Inflammatory macrophage (primary cell): ENCODE data around the gene METTL21A.

Source experiments
- DNase-seq, 2 donors: peaks; one replicate each; pipeline ENCODE4 v3.0.0-alpha.2; 2020 to 2022

Gene METTL21A

DNA sequence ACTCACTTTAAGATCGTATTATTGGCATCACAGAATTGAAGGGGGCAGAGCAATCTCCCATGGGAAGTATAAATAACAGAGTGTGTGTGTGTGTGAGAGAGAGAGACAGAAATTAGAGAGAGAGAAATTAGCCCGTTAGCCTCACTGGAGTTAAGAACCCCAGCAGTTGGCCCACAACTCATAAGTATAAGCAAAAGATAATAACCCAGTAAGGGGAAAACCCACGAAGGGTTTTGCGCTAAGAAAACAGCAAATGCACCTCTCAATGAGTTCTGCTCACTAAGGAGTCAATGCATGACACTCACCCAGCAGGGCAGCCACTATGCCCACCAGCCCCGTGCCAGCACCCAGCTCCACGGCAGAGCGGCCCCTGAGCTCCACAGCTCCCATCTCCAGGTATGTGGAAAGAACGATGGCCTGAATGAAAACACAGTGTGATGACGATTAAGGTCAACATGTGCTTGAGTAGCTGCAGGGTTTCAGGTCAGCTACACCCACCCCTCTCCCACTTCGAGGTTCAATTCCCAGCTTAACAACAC, 3.6 kb downstream of the METTL21A start:
- DNase-seq = no peak

DNA sequence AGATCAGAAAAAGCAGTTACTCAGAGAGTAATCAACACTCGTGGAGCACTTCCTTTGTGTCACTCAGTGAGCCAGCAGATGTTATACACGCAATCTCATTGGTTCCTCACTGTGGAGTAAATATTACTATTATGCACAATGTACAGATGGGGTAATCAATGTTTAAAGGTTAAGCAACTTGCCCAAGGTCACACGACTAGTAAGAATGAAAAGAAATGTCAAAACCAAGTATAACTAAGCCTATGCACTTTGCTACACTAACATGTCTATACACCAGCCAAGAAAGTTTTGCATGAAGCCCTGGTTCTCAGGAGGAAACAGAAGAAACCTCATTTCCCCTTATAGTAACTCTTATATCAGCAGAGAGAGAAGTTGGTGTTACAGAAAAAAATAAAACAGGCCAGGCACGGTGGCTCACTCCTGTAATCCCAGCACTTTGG, 5.4 kb downstream of the METTL21A start:
- peak; percentile 87 to 95 for DNase-seq

DNA sequence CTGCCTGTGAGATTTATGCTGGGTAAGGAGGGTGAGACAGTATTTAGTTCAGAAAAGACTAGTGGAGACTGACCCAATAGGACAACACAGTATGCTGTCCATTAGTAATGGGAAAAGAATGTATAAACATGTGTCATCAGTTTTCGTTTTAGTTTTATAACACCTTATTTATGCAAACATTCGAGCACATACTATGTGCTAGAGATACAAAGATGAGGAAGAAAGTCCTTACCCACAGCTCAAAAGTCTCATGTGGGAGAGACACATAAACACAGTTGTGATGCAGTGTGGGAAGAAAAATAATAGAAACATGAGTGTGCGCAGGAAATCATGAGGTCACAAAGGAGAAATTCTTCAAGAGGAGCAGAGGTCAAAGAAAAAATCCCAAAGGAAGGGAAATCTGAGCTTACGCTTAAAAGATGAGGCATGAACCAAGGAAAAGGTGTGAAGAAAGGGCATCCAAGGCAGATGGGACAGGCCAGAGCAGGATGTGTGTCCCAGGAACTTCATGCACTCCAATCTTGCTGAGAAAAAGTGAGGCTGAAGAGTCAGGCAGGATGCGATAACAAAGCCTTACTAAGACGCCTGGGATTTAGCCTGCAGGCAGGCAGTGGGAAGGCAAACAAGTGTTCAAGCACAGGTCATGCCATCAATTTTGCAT, 8.1 kb downstream of the METTL21A start:
- DNase-seq = no peak

- DNase-seq = no peak
These were observed 9.0 kb downstream of the METTL21A start for GRCh38 chr2:207616185-207616584.

DNA sequence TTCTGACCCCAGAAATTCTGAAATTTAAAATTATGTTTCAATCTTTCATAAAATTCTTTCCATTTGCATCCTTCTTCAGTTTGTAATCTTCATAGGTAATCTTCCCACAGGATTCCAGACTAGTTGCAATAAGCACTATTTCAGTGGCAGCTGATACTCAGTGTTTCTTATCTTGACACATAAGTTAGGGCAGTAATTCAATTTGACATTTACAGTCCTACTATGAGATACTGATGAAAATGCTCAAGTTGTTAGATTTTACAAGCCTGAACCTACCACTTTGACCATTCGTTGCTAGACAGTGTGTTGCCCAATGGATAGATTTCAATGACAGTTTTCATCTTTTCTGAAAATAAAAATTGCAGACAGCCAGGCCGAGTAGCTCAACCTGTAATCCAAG, 10.4 kb downstream of the METTL21A start:
- no peak for DNase-seq

GRCh38 chr2:207612714-207613113, 12.5 kb downstream of the METTL21A start:
- DNase-seq = no peak

GRCh38 chr2:207606829-207607228, 18.4 kb downstream of the METTL21A start:
- DNase-seq = no peak

- DNase-seq = no peak
These were observed 18.8 kb downstream of the METTL21A start for GRCh38 chr2:207606399-207606798.

GRCh38 chr2:207603486-207603885, 21.7 kb downstream of the METTL21A start:
- no peak for DNase-seq

- no peak for DNase-seq
These were observed 23.4 kb downstream of the METTL21A start for GRCh38 chr2:207601774-207602173.

DNA sequence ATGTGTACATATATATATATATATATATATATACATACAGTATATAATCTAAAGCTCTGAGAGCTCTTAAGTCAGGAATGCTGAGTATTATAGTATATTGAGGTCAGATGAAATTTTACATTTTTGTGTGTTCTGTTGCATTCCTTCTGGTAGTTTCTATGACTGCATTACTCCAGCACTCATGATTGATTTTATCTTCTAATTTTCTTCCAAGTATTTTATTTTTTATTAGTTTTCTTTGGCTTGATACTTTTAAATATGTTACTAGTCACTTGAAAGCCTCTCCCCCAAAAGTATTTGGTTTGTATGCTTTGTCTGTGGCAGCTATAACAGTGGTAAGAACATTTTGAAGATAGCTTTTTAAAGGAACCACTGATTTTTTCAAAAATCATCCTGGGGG, 25.0 kb downstream of the METTL21A start:
- DNase-seq = no peak

- no peak for DNase-seq
These were observed 25.6 kb downstream of the METTL21A start for GRCh38 chr2:207599636-207600035.

- DNase-seq = no peak
These were observed 30.5 kb downstream of the METTL21A start for GRCh38 chr2:207594731-207595130.

GRCh38 chr2:207594264-207594663, 30.9 kb downstream of the METTL21A start:
- no peak for DNase-seq

DNA sequence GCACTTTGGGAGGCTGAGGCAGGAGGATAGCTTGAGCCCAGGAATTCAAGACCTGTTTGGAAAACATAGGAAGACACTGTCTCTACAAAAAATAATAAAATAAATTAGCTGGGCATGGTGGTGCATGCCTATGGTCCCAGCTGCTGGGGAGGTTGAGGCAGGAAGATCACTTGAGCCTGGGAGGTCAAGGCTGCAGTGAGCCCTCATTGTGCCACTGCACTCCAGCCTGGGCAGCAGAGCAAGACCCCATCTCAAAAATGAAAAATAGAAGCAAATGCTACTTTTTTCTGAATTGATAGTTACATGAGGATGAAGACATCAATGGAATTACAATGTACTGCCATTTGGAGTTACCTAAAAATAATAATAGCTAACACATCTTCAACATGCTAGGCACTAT, 31.9 kb downstream of the METTL21A start:
- DNase-seq = no peak

DNA sequence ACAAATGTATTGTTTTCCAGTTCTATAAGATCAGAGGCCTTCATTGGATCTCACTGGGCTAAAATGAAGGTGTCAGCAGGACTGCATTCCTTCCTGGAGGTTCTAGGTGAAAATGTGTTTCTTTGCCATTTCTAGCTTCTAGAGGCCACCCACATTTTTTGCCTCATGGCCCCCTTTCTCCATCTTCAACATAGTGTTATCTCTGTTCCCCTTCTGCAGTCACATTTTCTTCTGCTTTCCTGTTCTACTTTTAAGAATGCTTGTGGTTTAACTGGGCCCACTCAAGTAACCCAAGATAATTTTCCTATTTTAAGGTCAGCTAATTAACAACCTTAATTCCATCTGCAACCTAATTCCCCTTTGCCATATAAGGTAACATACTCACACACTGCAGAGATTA, 36.1 kb downstream of the METTL21A start:
- no peak for DNase-seq

- DNase-seq = no peak
These were observed 37.9 kb downstream of the METTL21A start for GRCh38 chr2:207587305-207587704.

- DNase-seq = no peak
These were observed 40.2 kb downstream of the METTL21A start for GRCh38 chr2:207584952-207585351.

GRCh38 chr2:207571370-207571769, 53.8 kb downstream of the METTL21A start:
- DNase-seq = no peak

DNA sequence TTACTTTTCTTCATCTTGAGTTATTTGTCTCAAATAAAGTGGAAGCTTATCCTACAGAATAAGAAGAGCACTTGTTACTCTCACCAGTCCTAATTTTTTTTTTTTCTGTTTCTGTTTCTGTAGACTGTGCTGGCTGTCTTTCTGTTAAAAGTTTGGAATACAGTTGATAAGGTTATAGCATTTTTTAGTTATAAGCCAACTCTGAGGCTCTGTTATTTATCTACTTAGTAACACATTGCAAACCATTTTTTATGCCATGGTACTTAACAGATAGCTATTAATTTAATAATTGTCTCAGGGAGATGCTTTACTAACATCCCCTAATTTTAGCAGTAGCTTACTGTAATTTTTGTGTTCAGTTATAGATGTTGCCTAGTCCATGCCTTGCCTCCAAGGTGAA, 57.5 kb downstream of the METTL21A start:
- DNase-seq = no peak

- no peak for DNase-seq
These were observed 59.3 kb downstream of the METTL21A start for GRCh38 chr2:207565736-207566500.
